GM19438 (cell line): ENCODE data around the gene CACNA1C.

Source experiments
- ATAC-seq: cut with Tn5 transposase; IDR thresholded peaks from one replicate; pipeline ENCODE4 v1.9.1; 2021; ENCODE audit warnings: low read depth; ENCODE audit not compliant: unreplicated experiment

The CACNA1C gene

GRCh38 chr12:2136901-2137300, 84.1 kb downstream of the CACNA1C start:
- no peak for ATAC-seq

- no peak for ATAC-seq
These were observed 84.9 kb downstream of the CACNA1C start for GRCh38 chr12:2137711-2138110.

- ATAC-seq = no peak
These were observed 85.5 kb downstream of the CACNA1C start for GRCh38 chr12:2138294-2138693.

- ATAC-seq = no peak
These were observed 86.1 kb downstream of the CACNA1C start for GRCh38 chr12:2138871-2139308.

DNA sequence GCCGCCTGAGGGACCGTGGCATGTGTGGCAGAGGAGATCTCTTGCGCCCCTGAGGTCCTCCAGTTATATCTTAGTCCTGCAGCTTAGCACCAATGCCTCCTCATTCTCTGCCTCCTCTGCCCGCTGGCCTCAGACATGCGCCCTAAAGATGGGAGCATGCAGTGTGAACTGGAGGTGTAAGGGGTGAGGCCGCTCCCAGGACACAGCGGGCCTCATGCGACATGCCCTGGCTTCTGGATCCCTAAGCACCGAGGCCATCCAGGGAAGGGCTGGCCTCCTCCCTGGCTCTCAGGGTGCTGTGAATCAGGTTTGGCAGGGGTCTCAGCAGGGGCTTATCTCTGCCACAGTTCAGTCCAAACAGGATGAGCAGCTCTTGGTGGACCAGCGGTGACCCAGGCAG, 86.9 kb downstream of the CACNA1C start:
- no peak for ATAC-seq

DNA sequence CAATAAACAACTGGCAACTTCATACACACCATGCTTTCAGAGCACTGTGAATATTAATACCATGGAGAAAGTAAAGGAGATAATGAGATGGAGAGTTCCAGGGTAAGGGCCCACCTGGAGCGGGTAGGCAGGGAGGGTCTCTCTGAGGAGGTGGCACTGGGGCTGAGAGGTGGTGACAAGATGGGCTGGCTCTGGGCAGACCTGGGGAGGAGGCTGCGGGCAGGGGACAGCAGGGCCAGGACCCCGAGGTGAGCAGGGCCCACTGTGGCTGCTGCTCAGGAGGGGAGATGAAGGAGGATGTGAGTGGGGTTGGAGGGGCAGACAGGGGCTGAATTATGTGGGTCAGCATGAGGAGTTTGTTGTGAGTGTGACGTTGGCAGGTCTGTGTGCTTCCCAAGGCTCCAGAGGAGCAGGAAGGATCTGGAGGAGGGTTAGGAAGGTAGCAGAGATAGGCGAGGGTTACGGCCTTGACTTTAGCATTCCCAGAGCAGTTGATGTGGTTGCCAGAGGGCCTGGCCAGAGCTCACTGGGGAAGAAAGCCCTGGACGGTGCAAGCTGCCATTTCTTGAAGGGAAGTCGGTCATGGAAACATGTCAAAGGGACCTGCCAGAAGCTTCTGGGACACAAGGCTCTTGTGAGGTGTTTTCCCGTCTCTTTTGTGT, 88.2 kb downstream of the CACNA1C start:
- no peak for ATAC-seq

DNA sequence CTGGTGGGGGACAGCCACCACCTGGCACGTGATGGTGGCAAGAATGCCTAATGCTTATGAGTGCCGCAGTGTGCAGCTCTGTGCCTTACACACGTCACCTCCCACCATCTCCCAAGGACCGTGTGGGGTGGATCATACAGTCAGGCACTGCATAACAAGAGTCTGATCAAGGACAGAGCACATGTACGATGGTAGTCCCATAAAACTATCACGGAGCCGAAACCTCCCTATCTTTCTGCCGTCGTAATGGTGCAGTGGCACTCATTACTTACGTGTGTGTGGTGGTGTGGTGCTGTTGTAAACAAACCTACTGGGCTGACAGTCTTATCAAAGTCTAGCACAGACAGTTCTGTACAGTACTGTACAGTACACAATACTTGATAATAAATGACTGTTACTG, 89.3 kb downstream of the CACNA1C start:
- ATAC-seq = no peak

DNA sequence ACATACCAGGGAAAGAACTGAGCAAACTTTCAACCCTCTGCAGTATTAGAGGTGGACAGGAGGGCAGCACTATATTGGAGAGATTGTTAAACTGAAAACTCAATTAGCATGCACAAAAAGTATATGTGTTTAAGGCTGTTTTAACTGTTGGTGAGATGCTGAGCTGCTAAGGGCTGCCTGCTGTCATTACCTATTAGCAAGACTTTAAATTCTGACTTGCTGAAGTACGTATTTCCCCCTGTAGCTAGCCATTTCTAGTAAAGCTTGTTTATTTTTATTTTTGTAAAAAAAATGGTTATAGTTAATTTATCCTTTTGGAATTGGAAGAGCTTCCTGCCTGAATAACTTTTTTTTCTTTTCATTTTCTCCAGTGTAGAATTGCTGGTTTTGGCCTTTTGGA, 92.2 kb downstream of the CACNA1C start:
- ATAC-seq = no peak

DNA sequence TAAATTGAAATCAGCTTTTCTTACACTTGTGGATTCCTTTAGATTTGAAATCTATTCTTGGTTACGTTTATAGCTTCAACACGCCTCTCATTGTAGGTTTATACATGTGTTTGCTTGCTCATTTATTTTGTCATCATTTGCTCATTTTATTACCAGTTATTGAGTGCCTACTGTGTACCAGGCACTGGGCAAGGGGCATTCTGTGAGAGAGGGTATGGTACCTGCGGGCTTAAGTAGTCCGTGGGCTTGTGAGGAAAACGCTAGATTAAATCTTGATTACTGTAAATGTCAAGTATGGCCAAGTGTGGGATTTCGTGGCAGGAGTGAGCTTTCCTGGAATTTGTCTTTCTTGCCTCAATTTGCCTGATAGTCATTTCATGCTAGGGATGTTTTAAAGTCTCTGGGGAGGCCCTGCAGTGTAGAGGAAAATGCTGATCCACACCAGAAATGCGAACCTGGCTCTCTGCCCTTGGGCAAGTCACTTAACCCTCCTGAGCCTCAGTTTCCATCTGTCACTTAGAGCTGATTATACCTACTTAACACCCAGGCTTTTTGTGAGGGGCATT, 92.7 kb downstream of the CACNA1C start:
- no peak for ATAC-seq

GRCh38 chr12:2147335-2147734, 94.5 kb downstream of the CACNA1C start:
- no peak for ATAC-seq

GRCh38 chr12:2149091-2149490, 96.3 kb downstream of the CACNA1C start:
- ATAC-seq = no peak

- ATAC-seq = no peak
These were observed 98.0 kb downstream of the CACNA1C start for GRCh38 chr12:2150833-2151232.

GRCh38 chr12:2151391-2151790, 98.6 kb downstream of the CACNA1C start:
- ATAC-seq = no peak

- ATAC-seq = no peak
These were observed 99.3 kb downstream of the CACNA1C start for GRCh38 chr12:2152134-2152533.

DNA sequence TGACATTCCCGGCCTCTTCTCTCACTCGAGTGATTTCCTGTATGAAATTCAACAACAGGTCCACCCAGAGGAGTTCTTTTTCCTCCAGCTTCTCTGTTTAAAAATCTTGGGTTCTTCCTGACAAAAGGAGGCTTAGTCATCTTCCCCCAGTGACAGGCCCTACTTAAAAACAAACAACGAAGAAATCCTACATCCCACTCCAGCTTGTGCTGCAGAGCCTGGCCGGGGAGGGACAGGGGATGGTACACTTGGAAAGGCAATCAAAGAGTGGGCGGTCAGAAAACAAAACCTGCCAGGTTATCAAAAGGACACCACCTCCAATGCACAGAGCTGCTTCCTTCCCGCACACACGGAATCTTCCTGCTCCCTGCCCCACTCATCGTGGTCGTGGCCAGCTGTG, 101.3 kb downstream of the CACNA1C start:
- ATAC-seq = no peak

DNA sequence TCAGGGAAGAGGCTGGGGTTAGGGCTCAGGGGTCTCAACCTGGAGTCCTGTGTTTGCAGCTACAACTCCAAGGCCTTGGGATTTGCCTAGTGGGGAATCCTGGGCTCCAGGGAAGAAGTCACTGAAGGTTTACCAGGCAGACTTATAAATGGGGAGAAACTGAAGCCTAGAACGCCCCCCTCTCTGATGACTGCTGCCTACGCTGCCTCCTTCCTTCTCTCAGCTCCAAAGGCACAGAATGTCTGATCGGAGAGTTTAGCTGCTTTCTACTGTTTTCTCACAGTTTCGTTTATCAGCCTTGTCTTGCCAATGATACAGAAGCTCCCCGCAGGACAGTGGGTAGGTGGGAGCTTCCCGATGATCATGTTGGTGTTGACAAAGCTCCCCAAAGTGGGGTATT, 101.7 kb downstream of the CACNA1C start:
- no peak for ATAC-seq

DNA sequence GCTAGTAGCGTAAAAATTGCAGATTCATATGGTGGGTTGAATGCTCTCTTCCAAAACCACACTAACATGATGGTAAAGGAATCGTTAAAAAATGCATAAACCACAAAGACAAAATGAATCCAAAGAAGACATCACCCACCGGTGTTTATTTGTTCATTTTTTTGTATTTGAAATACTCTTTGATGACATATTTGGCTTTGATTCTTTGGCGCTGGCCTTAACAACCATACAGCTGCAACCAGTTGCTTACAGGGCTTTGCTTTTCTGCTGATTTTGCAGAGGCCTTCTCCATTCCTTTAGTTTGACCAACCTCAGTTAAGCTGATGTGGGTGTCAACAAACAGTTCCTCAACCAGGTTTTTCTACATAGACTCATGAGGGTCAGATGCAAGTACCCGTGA, 103.5 kb downstream of the CACNA1C start:
- ATAC-seq = no peak

DNA sequence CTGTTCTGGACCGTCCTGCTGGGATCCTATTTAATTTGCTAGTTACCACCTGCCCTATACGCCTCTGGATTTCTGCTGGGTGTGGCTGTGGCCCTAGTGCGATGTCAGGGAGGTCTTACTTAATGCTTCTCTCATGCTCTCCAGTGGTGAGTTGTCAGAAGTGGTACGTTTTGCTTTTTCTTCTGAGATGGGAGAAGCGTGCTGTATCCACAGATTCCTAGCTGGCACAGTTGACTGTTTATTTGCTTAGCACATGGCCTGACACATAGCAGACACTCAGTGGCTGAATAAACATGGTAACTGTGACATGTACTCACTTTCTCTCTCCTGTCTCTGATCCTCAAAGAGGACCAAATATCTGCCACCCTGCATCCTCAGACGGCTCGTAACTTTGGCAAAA, 107.3 kb downstream of the CACNA1C start:
- no peak for ATAC-seq

DNA sequence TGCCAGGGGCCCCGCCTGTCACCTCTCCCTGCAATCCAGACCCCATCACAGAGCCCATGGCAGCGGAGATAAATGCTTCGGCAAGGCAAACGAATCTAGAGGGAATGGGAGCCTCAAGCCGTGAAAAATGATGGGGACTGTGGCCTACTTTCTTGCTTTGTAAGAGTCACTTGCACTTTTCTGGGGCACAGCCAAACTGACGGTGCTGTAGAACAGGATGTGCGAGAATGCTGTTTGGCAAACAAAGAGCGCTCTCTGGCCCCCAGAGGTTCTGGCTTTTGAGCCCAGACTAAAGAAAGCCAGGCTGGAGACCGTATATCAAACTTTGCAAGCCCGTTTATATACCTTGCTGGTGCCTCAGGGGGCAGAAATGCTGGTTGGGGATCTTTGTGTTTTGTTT, 108.7 kb downstream of the CACNA1C start:
- no peak for ATAC-seq

- ATAC-seq = no peak
These were observed 110.6 kb downstream of the CACNA1C start for GRCh38 chr12:2163177-2163941.

DNA sequence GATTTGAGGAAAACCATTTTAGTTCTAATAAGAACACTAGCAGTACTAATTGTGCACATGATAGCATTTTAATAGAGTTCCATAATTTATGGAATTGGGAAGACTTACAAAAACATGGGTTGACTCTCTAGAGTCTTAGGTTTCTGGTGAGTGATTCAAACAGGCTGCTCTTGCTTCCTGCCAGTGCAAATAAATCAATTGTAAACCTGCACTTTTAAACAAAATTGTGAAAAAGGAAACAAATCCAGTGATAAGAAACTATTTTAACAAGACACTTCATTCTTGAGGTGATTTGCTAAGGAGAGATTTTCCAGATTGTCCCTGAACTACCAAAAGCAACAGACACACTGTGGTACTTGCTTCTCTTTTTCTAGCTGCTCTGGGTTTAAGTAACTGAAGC, 112.2 kb downstream of the CACNA1C start:
- no peak for ATAC-seq

GRCh38 chr12:2165927-2166326, 113.1 kb downstream of the CACNA1C start:
- no peak for ATAC-seq
